Right lobe of liver (tissue), 4 donors: ENCODE measurements around the gene IL17B.

Experiments
- POLR2A ChIP-seq: fragments of 450-650 bp; IDR thresholded peaks from one replicate; pipeline ENCODE4 v1.6.1; 2017; ENCODE audit warnings: antibody characterized with exemption, mild to moderate bottlenecking
- TF ChIP-seq, protein P1 (sequence below), 4 donors: fragments of 200-600 bp in 3 of 4; fragments of 450-650 bp in 1 of 4; IDR thresholded peaks; one replicate each; pipeline versions ENCODE4 v1.5.1 to v1.8.0; 2016 to 2022; ENCODE audit warnings: antibody characterized with exemption in 4 of 4, mild to moderate bottlenecking in 2 of 4
- donor health status: DM: no; HTN: no; CAD: no.
- donor health status: DM: no; HTN: no; CAD: no.
- donor health status: DM: no; HTN: yes; CAD: no.

DNA sequence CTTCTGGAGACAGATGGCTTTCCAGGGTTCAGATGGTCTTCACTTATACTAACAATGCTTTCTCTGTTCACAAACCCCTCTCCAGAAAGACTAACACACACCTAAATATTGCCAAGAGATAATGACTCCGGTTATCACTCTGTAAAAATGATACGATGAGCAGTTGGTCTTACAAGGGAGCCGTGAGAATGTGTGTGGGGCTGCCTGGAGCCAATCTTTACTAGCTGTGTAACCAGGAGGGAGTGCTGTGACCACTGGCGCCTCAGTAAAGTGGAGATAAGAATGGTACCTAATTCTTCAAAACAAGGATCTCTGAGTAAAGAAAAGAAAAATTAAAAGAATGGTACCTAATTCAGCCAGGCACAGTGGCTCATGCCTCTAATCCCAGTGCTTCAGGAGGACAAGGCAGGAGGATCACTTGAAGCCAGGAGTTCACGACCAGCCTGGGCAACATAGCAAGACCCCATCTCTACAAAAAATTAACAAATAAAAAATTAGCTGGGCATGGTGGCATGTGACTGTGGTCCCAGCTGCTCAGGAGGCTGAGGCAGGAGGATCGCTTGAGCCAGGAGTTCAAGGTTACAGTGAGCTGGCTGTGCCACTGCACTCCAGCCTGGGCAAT, 39.9 kb upstream of the IL17B start:
- TF ChIP-seq, protein P1, sequence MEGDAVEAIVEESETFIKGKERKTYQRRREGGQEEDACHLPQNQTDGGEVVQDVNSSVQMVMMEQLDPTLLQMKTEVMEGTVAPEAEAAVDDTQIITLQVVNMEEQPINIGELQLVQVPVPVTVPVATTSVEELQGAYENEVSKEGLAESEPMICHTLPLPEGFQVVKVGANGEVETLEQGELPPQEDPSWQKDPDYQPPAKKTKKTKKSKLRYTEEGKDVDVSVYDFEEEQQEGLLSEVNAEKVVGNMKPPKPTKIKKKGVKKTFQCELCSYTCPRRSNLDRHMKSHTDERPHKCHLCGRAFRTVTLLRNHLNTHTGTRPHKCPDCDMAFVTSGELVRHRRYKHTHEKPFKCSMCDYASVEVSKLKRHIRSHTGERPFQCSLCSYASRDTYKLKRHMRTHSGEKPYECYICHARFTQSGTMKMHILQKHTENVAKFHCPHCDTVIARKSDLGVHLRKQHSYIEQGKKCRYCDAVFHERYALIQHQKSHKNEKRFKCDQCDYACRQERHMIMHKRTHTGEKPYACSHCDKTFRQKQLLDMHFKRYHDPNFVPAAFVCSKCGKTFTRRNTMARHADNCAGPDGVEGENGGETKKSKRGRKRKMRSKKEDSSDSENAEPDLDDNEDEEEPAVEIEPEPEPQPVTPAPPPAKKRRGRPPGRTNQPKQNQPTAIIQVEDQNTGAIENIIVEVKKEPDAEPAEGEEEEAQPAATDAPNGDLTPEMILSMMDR (IDR thresholded peaks at IDR 0.05): no peak
- TF ChIP-seq POLR2A: no peak
